Ecto neural progenitor cell (in vitro differentiated cells): ENCODE data around the gene PRKD3.
"Not testable (repeated sequence)": the region's sequence is repeated elsewhere in the genome, so short reads cannot be mapped to it uniquely, and the experiment has no call there.

ENCODE experiments used
- DNase-seq: peaks from one replicate; pipeline ENCODE4 v3.0.0-alpha.2; 2018; ENCODE audit warnings: low spot score

The PRKD3 gene

DNA sequence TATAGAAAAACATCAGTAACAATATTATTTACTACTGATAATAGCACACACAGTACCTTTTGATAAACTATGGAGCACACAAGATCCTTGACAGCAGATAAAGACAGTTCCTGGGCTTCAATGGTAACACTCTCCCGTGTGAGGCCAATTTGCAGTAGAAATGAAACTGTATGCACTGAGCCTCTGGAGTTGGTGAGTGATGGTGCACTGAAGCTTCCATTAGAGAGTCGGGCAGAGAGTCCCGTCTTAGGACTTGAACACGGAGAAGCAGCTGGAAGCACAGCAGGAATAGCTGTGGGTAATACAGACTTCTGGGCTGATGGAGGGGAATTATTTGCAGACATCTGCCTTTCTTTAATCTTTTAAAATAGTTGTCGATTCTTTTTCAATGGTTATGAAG is 8.5 kb downstream of the PRKD3 start:
- no peak for DNase-seq

DNA sequence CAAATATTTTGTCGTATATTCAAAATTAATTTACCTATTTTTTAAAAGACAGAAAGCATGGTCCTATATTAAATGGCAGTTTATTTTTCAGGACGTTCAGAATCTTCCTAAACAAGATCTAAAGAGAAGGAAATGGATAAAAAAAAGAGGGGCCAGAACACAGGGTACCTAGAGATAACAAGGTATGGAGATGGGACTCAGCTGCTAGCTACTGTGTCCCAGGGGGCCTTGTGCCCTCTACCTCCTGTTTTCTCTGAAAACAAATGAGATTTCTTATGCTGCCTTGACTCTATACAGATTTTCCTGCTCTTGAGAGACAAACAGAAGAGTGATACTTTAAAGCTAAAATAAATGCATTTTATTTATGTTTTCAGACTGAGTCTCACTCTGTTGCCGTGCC is 9.3 kb downstream of the PRKD3 start:
- no peak for DNase-seq

DNA sequence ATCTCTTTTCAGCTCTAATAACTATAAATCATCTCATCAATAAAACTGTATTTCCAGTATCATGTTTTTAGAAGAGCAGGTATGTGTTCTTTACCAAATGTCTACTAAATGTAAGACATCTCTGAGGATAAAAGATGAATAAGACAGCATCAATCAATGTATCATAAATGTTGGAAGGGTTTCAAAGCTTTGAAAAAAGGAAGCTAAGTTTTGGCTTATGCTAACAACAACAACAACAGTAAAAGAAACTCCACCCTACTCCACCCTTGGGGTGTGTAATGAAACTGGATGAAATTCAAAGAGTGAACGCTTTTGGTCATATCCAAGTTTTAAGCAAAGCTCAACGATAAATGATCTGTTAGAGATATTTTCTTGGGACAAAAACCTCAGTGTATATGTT is 17.1 kb downstream of the PRKD3 start:
- no peak for DNase-seq

GRCh38 chr2:37306024-37306423 is 18.6 kb downstream of the PRKD3 start:
- DNase-seq: no peak

- no peak for DNase-seq
These were observed 21.9 kb downstream of the PRKD3 start for GRCh38 chr2:37302701-37303252.

DNA sequence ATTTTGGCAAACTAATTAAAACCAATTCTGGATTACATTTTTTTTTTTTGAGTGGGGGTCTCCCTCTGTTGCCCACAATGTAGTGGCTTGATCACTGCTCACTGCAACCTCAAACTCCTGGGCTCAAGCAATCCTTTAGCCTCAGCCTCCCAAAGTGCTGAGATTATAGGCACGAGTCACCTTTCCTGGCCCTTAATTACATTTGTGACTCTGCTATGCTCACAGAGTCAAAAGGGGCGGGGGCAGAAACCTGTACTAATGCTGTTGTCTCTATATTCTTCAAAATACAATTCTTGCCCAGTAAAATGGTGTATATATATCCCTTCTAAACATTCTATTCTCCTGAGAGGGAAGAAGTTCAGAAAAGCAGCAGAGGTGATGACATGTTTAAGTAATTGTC is 23.2 kb downstream of the PRKD3 start:
- DNase-seq: no peak

DNA sequence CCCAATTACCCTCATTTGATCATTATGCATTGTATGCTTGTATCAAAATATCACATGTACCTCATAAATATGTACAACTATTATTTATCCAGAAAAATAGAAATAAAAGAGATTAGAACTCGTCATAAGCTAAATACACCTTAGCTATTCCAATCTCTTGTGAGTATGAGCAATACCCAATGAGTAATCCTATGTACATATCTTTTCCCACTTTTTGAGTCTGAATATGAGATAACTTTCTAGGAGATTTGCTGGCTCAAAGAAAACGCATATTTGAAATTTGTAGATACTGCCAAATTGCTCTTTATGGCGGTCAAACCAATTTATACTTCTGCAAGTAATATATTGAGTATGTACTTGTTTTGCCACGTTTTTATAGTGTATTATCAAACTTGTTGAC is 24.1 kb downstream of the PRKD3 start:
- no peak for DNase-seq

- DNase-seq: no peak
These were observed 24.5 kb downstream of the PRKD3 start for GRCh38 chr2:37300146-37300545.

GRCh38 chr2:37297632-37298031 is 27.0 kb downstream of the PRKD3 start:
- DNase-seq: no peak

DNA sequence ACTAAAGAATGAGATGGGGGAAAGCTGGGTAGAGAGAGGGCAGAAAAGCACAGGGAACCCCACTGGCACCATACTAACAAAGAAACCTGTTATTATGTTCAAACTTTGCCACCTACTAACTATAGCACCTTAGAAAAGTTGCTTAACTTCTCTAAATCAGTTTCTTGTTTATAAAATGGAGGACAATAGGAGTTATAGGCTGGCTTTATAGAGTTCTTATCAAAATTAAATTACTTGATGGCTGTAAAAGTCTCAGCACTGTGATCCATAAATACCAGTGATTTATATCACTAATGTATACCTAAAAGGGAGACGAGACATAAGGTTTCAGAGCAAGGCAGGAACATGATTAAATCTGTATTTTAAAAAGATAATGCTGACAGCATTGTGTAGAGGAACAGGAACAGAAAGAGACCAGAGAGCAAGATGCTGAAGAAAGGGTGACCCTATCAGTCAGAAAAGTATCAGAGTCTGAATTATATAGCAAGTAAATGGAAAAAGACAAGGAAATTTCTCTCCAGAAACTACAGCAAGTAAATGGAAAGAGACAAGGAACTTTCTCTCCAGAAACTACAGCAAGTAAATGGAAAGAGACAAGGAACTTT is 29.1 kb downstream of the PRKD3 start:
- no peak for DNase-seq

GRCh38 chr2:37294858-37295257 is 29.8 kb downstream of the PRKD3 start:
- not testable (repeated sequence) for DNase-seq

- no peak for DNase-seq
These were observed 33.0 kb downstream of the PRKD3 start for GRCh38 chr2:37291680-37292079.

DNA sequence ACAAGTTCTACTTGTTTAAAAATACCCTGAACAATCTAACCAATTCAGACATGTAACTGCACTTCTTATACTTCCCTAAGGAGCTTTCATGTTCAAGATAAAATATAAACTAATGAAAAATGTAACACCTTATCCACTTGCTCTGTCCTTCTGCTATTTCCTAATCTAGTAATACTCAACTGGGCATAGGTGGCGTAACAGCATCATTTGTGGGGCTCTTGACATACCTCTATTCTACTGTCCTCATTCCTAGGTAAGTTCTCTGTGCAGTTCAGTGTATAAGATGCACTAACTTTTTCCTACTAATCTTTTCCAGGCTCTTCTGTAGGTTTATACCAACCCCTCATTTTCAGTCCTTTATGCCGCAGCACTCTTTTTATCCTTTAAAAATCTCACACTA is 36.7 kb downstream of the PRKD3 start:
- no peak for DNase-seq

GRCh38 chr2:37284381-37284780 is 40.3 kb downstream of the PRKD3 start:
- no peak for DNase-seq

DNA sequence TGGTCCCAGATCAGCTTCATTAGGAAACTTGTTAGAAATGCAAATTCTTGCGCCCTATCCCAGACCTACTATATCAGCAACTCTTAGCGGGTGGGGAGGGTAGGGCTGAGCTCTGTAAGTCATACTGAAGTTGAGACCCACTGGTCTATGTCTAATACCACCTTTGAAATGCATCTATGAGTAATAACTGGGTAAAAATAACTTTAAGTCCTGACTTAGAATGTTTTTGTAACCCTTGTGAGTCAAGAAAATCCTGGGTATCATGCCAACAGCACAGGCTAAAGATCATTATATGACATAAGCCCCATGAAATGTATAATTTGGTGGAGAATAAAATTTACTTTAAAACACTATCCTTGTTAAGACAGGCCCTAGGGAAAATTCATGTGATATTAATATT is 41.4 kb downstream of the PRKD3 start:
- DNase-seq: no peak

DNA sequence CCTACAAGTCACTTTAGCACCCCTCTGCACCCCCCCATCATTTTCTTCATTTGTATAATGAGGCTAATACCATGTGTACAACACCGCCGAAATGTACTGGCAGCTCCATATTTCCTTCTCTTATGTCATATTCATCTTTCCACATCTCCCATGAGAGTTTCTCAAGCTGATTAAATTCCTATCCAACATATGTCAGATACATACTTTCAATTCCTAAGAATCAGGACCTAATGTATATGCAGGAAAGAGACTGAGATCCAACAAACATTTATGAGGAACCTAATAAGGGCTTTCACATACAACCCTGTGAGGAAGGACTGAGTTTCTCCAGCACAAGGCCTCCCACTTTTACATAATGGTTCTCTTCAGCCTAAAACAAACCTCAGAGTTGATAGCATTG is 41.9 kb downstream of the PRKD3 start:
- DNase-seq: no peak

GRCh38 chr2:37281916-37282315 is 42.7 kb downstream of the PRKD3 start:
- no peak for DNase-seq

DNA sequence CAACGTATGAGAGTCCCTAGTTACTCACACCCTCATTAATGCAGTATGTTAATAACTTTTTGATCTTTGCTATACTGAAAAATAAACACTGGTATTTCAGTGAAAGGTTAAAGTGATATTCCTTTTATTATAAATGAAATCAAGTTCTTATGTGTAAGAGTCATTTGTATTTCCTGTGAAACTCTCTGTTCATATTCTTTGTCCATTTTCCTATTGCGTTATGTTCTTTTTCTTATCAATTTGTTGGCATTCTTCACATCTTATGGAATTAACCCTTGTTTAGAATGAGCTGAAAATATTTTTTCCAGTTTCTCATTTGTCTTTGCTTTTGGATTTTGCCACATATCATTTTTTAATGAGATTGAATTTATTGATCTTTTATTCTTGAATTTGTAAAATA is 48.3 kb downstream of the PRKD3 start:
- DNase-seq: no peak
